Kidney epithelial cell (primary cell): Measurements from ENCODE around the gene NT5C1B. TPM values are rescaled to one million over a fixed set of nuclear protein-coding genes. Genes with fewer than 3 reads are reported as not detected.

Source experiments
- DNase-seq: peaks from one replicate; pipeline ENCODE4 v3.0.0-alpha.2; 2010; ENCODE audit warnings: low read depth
- H3K27me3 ChIP-seq: 2 replicates; pipeline ENCODE4 v1.6.0; 2011; ENCODE audit warnings: low read length; ENCODE audit not compliant: control insufficient read depth, insufficient read depth
- H3K36me3 ChIP-seq: 2 replicates; pipeline ENCODE4 v1.5.1; 2011; ENCODE audit warnings: low read length; ENCODE audit not compliant: control insufficient read depth, insufficient read depth
- H3K4me3 ChIP-seq: 2 replicates; pipeline ENCODE4 v1.5.1; 2011; ENCODE audit warnings: low read depth, mild to moderate bottlenecking, control low read depth, low read length
- total RNA-seq: library from RNA; depleted of rRNA; stranded (reverse); fragments of >200 nt; gene quantifications from 2 replicates; pipeline ENCODE4 v1.2.3, GENCODE V29; 2015
- TF ChIP-seq, protein P1 (sequence below): IDR thresholded peaks from 2 replicates; pipeline ENCODE4 v1.5.1; 2011; ENCODE audit warnings: mild to moderate bottlenecking, moderate library complexity, low read length, control low read depth, inconsistent platforms; ENCODE audit not compliant: insufficient read depth, poor library complexity, severe bottlenecking

Gene NT5C1B
- total RNA-seq, 1 donor from 2014 or later = not detected

- TF ChIP-seq, protein P1, sequence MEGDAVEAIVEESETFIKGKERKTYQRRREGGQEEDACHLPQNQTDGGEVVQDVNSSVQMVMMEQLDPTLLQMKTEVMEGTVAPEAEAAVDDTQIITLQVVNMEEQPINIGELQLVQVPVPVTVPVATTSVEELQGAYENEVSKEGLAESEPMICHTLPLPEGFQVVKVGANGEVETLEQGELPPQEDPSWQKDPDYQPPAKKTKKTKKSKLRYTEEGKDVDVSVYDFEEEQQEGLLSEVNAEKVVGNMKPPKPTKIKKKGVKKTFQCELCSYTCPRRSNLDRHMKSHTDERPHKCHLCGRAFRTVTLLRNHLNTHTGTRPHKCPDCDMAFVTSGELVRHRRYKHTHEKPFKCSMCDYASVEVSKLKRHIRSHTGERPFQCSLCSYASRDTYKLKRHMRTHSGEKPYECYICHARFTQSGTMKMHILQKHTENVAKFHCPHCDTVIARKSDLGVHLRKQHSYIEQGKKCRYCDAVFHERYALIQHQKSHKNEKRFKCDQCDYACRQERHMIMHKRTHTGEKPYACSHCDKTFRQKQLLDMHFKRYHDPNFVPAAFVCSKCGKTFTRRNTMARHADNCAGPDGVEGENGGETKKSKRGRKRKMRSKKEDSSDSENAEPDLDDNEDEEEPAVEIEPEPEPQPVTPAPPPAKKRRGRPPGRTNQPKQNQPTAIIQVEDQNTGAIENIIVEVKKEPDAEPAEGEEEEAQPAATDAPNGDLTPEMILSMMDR = no peak
- H3K27me3 ChIP-seq = no peaks in the 10 kb centered on the region
- no peak for DNase-seq
- H3K36me3 ChIP-seq = no peaks in the 10 kb centered on the region
- no peak overlapping the region for H3K4me3 ChIP-seq
Observed at GRCh38 chr2:18599509-18600254, 10.3 kb upstream of the NT5C1B start.

- Histone ChIP-seq H3K27me3 (no peaks in the 10 kb centered on the region), H3K4me3 (no peak overlapping the region), H3K36me3 (no peaks in the 10 kb centered on the region)
- TF ChIP-seq, protein P1 = no peak
- no peak for DNase-seq
Observed at GRCh38 chr2:18598848-18599484, 9.6 kb upstream of the NT5C1B start.

DNA sequence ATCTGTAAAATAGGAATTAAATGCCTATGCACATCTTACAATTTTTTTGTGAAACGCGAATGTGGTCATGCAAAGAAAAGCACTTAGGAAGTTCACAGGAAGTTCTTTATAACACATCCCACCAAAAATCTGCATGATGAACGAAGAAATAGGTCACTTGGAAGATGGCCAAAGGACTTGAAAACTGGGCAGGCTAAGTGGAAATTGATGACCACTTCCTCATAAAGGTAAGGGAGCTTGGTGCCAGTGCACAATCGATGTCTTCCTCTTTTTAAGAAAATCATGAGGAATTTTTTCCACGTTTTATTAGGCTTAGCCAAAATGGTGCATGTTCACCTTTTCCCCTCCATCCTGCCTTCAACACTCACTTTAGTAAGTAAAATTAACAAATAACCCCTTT, 8.2 kb upstream of the NT5C1B start:
- Histone ChIP-seq H3K36me3 (no peaks in the 10 kb centered on the region), H3K27me3 (no peaks in the 10 kb centered on the region), H3K4me3 (no peak overlapping the region)
- no peak for DNase-seq
- TF ChIP-seq, protein P1 = no peak

- H3K4me3 ChIP-seq = no peak overlapping the region
- H3K36me3 ChIP-seq = no peaks in the 10 kb centered on the region
- H3K27me3 ChIP-seq = no peaks in the 10 kb centered on the region
- DNase-seq = no peak
- TF ChIP-seq, protein P1 = no peak
Observed at GRCh38 chr2:18596993-18597392, 7.6 kb upstream of the NT5C1B start.

DNA sequence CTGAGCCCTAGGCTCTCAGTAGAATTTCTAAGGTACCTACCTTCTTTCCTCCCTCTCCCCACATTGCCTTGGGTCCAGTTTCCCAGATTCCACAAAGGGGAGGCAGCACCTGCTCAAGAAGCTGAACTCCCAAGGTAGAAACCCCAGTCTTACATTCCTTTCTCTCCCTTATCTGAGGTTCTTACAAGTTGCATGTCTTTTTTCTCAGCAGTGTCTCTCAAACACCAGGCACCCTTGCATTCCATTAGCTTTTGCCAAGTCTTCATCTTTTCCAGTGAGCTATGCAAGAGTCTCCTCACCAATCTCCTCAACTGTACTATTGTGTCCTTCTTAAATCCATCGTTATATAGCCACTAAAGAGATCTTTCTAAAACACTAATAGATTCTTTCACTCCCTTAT, 4.1 kb upstream of the NT5C1B start:
- no peaks in the 10 kb centered on the region for H3K36me3 ChIP-seq
- DNase-seq = no peak
- H3K4me3 ChIP-seq = no peak overlapping the region
- no peaks in the 10 kb centered on the region for H3K27me3 ChIP-seq
- TF ChIP-seq, protein P1 = no peak
